B cell (primary cell): ENCODE results near the gene ZNF398.

Experiments used
- EZH2 ChIP-seq: IDR thresholded peaks from 2 replicates; pipeline ENCODE4 v1.6.1; 2012; ENCODE audit warnings: borderline replicate concordance, low read depth, mild to moderate bottlenecking, moderate library complexity, low read length; ENCODE audit not compliant: insufficient read depth, poor library complexity, severe bottlenecking
- TF ChIP-seq, protein P1 (sequence below): fragments of 200-600 bp; IDR thresholded peaks from one replicate; pipeline ENCODE4 v1.8.0; 2022; ENCODE audit warnings: antibody characterized with exemption, mild to moderate bottlenecking

DNA sequence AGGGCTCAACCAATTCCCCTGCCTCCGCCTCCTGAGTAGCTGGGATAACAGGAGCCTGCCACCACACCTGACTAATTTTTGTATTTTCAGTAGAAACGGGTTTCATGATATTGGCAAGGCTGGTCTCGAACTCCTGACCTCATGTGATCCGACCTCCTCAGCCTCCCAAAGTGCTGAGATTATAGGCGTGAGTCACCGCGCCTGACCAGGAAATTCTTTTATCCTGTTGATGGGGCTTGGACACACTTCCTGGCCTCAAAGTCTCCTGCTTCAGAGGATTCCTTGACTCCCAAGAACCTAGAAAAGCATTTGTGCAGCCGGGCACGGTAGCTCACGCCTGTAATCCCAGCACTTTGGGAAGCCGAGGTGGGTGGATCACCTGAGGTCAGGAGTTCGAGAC is 37.3 kb upstream of the ZNF398 start:
- TF ChIP-seq, protein P1, sequence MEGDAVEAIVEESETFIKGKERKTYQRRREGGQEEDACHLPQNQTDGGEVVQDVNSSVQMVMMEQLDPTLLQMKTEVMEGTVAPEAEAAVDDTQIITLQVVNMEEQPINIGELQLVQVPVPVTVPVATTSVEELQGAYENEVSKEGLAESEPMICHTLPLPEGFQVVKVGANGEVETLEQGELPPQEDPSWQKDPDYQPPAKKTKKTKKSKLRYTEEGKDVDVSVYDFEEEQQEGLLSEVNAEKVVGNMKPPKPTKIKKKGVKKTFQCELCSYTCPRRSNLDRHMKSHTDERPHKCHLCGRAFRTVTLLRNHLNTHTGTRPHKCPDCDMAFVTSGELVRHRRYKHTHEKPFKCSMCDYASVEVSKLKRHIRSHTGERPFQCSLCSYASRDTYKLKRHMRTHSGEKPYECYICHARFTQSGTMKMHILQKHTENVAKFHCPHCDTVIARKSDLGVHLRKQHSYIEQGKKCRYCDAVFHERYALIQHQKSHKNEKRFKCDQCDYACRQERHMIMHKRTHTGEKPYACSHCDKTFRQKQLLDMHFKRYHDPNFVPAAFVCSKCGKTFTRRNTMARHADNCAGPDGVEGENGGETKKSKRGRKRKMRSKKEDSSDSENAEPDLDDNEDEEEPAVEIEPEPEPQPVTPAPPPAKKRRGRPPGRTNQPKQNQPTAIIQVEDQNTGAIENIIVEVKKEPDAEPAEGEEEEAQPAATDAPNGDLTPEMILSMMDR: no peak
- TF ChIP-seq EZH2: no peak
